HK-2 (cell line): ENCODE results near the gene STAG1.
"Not testable (repeated sequence)": the region's sequence is repeated elsewhere in the genome, so short reads cannot be mapped to it uniquely, and the experiment has no call there.

Experiments
- DNase-seq: peaks from one replicate; pipeline ENCODE4 v3.0.0-alpha.2; 2018; ENCODE audit not compliant: unreplicated experiment

The STAG1 gene

GRCh38 chr3:136645915-136646314 is 106.3 kb downstream of the STAG1 start:
- no peak for DNase-seq

GRCh38 chr3:136644212-136644611 is 108.0 kb downstream of the STAG1 start:
- DNase-seq = no peak

GRCh38 chr3:136643380-136643779 is 108.8 kb downstream of the STAG1 start:
- DNase-seq = not testable (repeated sequence)

GRCh38 chr3:136642711-136643110 is 109.5 kb downstream of the STAG1 start:
- DNase-seq = no peak

GRCh38 chr3:136639069-136639468 is 113.1 kb downstream of the STAG1 start:
- no peak for DNase-seq

GRCh38 chr3:136637176-136637575 is 115.0 kb downstream of the STAG1 start:
- DNase-seq = no peak

GRCh38 chr3:136634821-136635220 is 117.4 kb downstream of the STAG1 start:
- no peak for DNase-seq

- DNase-seq = no peak
Observed at GRCh38 chr3:136632625-136633081, 119.5 kb downstream of the STAG1 start.

- no peak for DNase-seq
Observed at GRCh38 chr3:136631424-136631823, 120.8 kb downstream of the STAG1 start.

GRCh38 chr3:136630915-136631314 is 121.3 kb downstream of the STAG1 start:
- no peak for DNase-seq

GRCh38 chr3:136626493-136626892 is 125.7 kb downstream of the STAG1 start:
- DNase-seq = no peak

GRCh38 chr3:136624894-136625815 is 127.0 kb downstream of the STAG1 start:
- no peak for DNase-seq

GRCh38 chr3:136624371-136624770 is 127.8 kb downstream of the STAG1 start:
- no peak for DNase-seq

- no peak for DNase-seq
Observed at GRCh38 chr3:136621628-136622027, 130.6 kb downstream of the STAG1 start.

- no peak for DNase-seq
Observed at GRCh38 chr3:136620436-136620835, 131.7 kb downstream of the STAG1 start.

- not testable (repeated sequence) for DNase-seq
Observed at GRCh38 chr3:136617969-136618525, 134.1 kb downstream of the STAG1 start.

GRCh38 chr3:136617198-136617597 is 135.0 kb downstream of the STAG1 start:
- no peak for DNase-seq

- no peak for DNase-seq
Observed at GRCh38 chr3:136612512-136612911, 139.7 kb downstream of the STAG1 start.

GRCh38 chr3:136606990-136607389 is 145.2 kb downstream of the STAG1 start:
- no peak for DNase-seq

- DNase-seq = not testable (repeated sequence)
Observed at GRCh38 chr3:136606216-136606615, 146.0 kb downstream of the STAG1 start.

GRCh38 chr3:136604961-136605360 is 147.2 kb downstream of the STAG1 start:
- no peak for DNase-seq

- DNase-seq = no peak
Observed at GRCh38 chr3:136602818-136603217, 149.4 kb downstream of the STAG1 start.
